WTC11 (cell line): ENCODE data around the gene MORC2.

ENCODE experiments used
- ATF2 ChIP-seq: sonication (generic); formaldehyde crosslinking; IDR thresholded peaks from 2 replicates; pipeline ENCODE4 v1.8.1; 2022; ENCODE audit warnings: low read depth, missing genetic modification reagents, borderline replicate concordance
- CTCF ChIP-seq: fragments of 200-600 bp; IDR thresholded peaks from 2 replicates; pipeline ENCODE4 v1.8.0; 2022; ENCODE audit warnings: antibody characterized with exemption
- FOXK1 ChIP-seq: sonication (generic); formaldehyde crosslinking; IDR thresholded peaks from 2 replicates; pipeline ENCODE4 v1.8.0; 2022; ENCODE audit warnings: mild to moderate bottlenecking, moderate library complexity, missing genetic modification reagents
- IRF2 ChIP-seq: sonication (generic); formaldehyde crosslinking; IDR thresholded peaks from 2 replicates; pipeline ENCODE4 v1.8.0; 2022; ENCODE audit warnings: low read depth, missing genetic modification reagents, borderline replicate concordance
- MAX ChIP-seq: sonication (generic); formaldehyde crosslinking; IDR thresholded peaks from 2 replicates; pipeline ENCODE4 v1.8.0; 2022; ENCODE audit warnings: mild to moderate bottlenecking, missing genetic modification reagents
- USF2 ChIP-seq: sonication (generic); formaldehyde crosslinking; IDR thresholded peaks from 2 replicates; pipeline ENCODE4 v1.8.1; 2023; ENCODE audit warnings: mild to moderate bottlenecking, missing genetic modification reagents, moderate library complexity

- TF ChIP-seq ATF2 (no peak), MAX (CRISPR knock-in tag) (no peak), IRF2 (CRISPR knock-in tag) (no peak), CTCF (no peak), FOXK1 (no peak), USF2 (no peak)
These were observed 76.3 kb downstream of the MORC2 start for GRCh38 chr22:30892286-30892685.
